HG03342 (cell line): ENCODE measurements around the gene OCSTAMP.

Experiments used
- ATAC-seq: cut with Tn5 transposase; IDR thresholded peaks from one replicate; pipeline ENCODE4 v1.9.1; 2021; ENCODE audit warnings: mild to moderate bottlenecking, moderate library complexity; ENCODE audit not compliant: unreplicated experiment

The OCSTAMP gene

GRCh38 chr20:46573788-46574584, 23.5 kb upstream of the OCSTAMP start:
- no peak for ATAC-seq

GRCh38 chr20:46573234-46573633, 22.8 kb upstream of the OCSTAMP start:
- no peak for ATAC-seq

- no peak for ATAC-seq
Observed at GRCh38 chr20:46572790-46573189, 22.3 kb upstream of the OCSTAMP start.

GRCh38 chr20:46572153-46572552, 21.7 kb upstream of the OCSTAMP start:
- ATAC-seq, result no peak

GRCh38 chr20:46571418-46571817, 21.0 kb upstream of the OCSTAMP start:
- ATAC-seq, result no peak

GRCh38 chr20:46570956-46571355, 20.5 kb upstream of the OCSTAMP start:
- ATAC-seq, result no peak

- no peak for ATAC-seq
Observed at GRCh38 chr20:46569961-46570360, 19.5 kb upstream of the OCSTAMP start.

GRCh38 chr20:46568570-46569129, 18.2 kb upstream of the OCSTAMP start:
- no peak for ATAC-seq

- ATAC-seq, result no peak
Observed at GRCh38 chr20:46566125-46566524, 15.7 kb upstream of the OCSTAMP start.

- no peak for ATAC-seq
Observed at GRCh38 chr20:46564241-46564957, 13.9 kb upstream of the OCSTAMP start.

GRCh38 chr20:46563860-46564221, 13.4 kb upstream of the OCSTAMP start:
- ATAC-seq, result no peak

- ATAC-seq, result no peak
Observed at GRCh38 chr20:46563170-46563859, 12.9 kb upstream of the OCSTAMP start.

- ATAC-seq, result no peak
Observed at GRCh38 chr20:46562373-46563169, 12.1 kb upstream of the OCSTAMP start.

GRCh38 chr20:46562009-46562372, 11.5 kb upstream of the OCSTAMP start:
- ATAC-seq, result no peak

- no peak for ATAC-seq
Observed at GRCh38 chr20:46559685-46560440, 9.4 kb upstream of the OCSTAMP start.

- ATAC-seq, result no peak
Observed at GRCh38 chr20:46559001-46559400, 8.5 kb upstream of the OCSTAMP start.

GRCh38 chr20:46558511-46558959, 8.1 kb upstream of the OCSTAMP start:
- no peak for ATAC-seq

GRCh38 chr20:46557231-46557956, 6.9 kb upstream of the OCSTAMP start:
- ATAC-seq, result no peak

GRCh38 chr20:46555370-46555956, 5.0 kb upstream of the OCSTAMP start:
- ATAC-seq, result no peak
